Measurements from ENCODE around the gene MGAT3. TPM values are rescaled to one million over a fixed set of nuclear protein-coding genes. Genes with fewer than 3 reads are reported as not detected.
"Not testable (repeated sequence)": the region's sequence is repeated elsewhere in the genome, so short reads cannot be mapped to it uniquely, and the experiment has no call there.

MGAT3 gene
- total RNA-seq, 1 experiment from 2014 or later, result 0.20 TPM

DNA sequence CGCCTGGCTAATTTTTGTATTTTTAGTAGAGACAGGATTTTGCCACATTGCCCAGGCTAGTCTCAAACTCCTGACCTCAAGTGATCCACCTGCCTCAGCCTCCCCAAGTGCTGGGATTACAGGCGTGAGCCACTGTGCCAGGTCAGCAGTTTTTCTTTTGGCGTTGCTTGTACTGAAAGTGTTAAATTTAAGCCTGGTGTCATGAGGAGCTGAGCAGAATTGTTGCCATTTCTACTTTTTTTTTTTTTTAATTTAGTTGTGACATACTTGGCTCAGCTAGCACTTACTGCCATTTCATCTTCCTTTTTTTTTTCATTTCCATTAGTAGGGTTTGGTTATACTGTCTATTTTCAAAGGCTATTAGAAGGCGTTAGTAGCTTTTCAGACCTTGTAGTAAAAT is 46.5 kb upstream of the MGAT3 start:
- Histone ChIP-seq H3K27ac (ENCODE audit: low read depth, low read length) (no peak overlapping the region), H2AFZ (ENCODE audit: low read depth, low read length, poor library complexity, severe bottlenecking) (no peak overlapping the region), H3K9me2 (ENCODE audit: insufficient read depth) (no peaks in the 10 kb centered on the region), H3K9ac (ENCODE audit: low read length) (no peak overlapping the region), H3K27me3 (ENCODE audit: insufficient read depth, low read length) (no peaks in the 10 kb centered on the region), H3K79me2 (ENCODE audit: insufficient read depth, low read length) (peaks cover 16% of the 10 kb centered on the region), H4K20me1 (ENCODE audit: insufficient read depth) (no peaks in the 10 kb centered on the region), H3K9me3 (ENCODE audit: control insufficient read depth in 1 of 2, insufficient read depth in 1 of 2, low read depth in 1 of 2, low read length in 2 of 2) (no peaks in the 10 kb centered on the region), H3K4me2 (ENCODE audit: low read length) (no peak overlapping the region), H3K4me1 (ENCODE audit: control insufficient read depth in 1 of 2, insufficient read depth in 2 of 2, low read length in 2 of 2) (no peaks in the 10 kb centered on the region), H3K4me3 (replicated peaks in 1 of 2; ENCODE audit: low read depth in 1 of 2, low read length in 2 of 2) (no peak overlapping the region), H3K36me3 (ENCODE audit: control insufficient read depth in 1 of 2, insufficient read depth in 2 of 2, low read length in 2 of 2) (no peaks in the 10 kb centered on the region)
- no peak for DNase-seq (ENCODE audit: low read depth, low spot score)
- no peak for ATAC-seq
- intact Hi-C loops (cut with micrococcal nuclease), result no loop called here
- BruUV-seq (replicated peaks), result no TSS peak
- RAD21 ChIA-PET (ENCODE audit: low non-redundant PET in 1 of 2, low total read pairs in 2 of 2, uncharacterized antibody in 2 of 2, unreplicated experiment in 2 of 2), result no interaction called here
- TF ChIP-seq, protein P1, sequence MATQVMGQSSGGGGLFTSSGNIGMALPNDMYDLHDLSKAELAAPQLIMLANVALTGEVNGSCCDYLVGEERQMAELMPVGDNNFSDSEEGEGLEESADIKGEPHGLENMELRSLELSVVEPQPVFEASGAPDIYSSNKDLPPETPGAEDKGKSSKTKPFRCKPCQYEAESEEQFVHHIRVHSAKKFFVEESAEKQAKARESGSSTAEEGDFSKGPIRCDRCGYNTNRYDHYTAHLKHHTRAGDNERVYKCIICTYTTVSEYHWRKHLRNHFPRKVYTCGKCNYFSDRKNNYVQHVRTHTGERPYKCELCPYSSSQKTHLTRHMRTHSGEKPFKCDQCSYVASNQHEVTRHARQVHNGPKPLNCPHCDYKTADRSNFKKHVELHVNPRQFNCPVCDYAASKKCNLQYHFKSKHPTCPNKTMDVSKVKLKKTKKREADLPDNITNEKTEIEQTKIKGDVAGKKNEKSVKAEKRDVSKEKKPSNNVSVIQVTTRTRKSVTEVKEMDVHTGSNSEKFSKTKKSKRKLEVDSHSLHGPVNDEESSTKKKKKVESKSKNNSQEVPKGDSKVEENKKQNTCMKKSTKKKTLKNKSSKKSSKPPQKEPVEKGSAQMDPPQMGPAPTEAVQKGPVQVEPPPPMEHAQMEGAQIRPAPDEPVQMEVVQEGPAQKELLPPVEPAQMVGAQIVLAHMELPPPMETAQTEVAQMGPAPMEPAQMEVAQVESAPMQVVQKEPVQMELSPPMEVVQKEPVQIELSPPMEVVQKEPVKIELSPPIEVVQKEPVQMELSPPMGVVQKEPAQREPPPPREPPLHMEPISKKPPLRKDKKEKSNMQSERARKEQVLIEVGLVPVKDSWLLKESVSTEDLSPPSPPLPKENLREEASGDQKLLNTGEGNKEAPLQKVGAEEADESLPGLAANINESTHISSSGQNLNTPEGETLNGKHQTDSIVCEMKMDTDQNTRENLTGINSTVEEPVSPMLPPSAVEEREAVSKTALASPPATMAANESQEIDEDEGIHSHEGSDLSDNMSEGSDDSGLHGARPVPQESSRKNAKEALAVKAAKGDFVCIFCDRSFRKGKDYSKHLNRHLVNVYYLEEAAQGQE (IDR thresholded peaks at IDR 0.05; ENCODE audit: low read depth), result no peak
- no peak for TF ChIP-seq EZH2 (IDR thresholded peaks at IDR 0.05)
- TF ChIP-seq ELF1 (IDR thresholded peaks at IDR 0.05; ENCODE audit: borderline replicate concordance, low read depth), result no peak
- no peak for TF ChIP-seq FOSL1 (IDR thresholded peaks at IDR 0.05; ENCODE audit: low read depth)
- no peak for TF ChIP-seq SP1 (IDR thresholded peaks at IDR 0.05; ENCODE audit: low read depth)
- TF ChIP-seq POLR2A (IDR thresholded peaks at IDR 0.05; ENCODE audit: borderline replicate concordance, extremely low read depth, insufficient read depth, insufficient read length), result no peak
- TF ChIP-seq POLR2AphosphoS5 (IDR thresholded peaks at IDR 0.05; ENCODE audit: low read depth, low read length), result no peak
- TF ChIP-seq EZH2phosphoT487 (IDR thresholded peaks at IDR 0.05; ENCODE audit: borderline replicate concordance), result no peak
- no peak for TF ChIP-seq SIN3A (IDR thresholded peaks at IDR 0.05; ENCODE audit: low read depth)
- no peak for TF ChIP-seq CBX3 (IDR thresholded peaks at IDR 0.05; ENCODE audit: low read depth)
- TF ChIP-seq ZNF274 (IDR thresholded peaks at IDR 0.05; ENCODE audit: low read depth, low read length), result no peak
- TF ChIP-seq RAD21 (IDR thresholded peaks at IDR 0.05; ENCODE audit: low read depth), result no peak
- TF ChIP-seq CEBPB (IDR thresholded peaks at IDR 0.05; ENCODE audit: low read depth), result no peak
- POLR2A ChIA-PET, result interaction anchor here (0.6 kb wide), 1 partner anchor 51 kb away, joined by 3 read pairs; no protein-coding TSS in a partner anchor
- CTCF ChIA-PET, result no interaction called here

DNA sequence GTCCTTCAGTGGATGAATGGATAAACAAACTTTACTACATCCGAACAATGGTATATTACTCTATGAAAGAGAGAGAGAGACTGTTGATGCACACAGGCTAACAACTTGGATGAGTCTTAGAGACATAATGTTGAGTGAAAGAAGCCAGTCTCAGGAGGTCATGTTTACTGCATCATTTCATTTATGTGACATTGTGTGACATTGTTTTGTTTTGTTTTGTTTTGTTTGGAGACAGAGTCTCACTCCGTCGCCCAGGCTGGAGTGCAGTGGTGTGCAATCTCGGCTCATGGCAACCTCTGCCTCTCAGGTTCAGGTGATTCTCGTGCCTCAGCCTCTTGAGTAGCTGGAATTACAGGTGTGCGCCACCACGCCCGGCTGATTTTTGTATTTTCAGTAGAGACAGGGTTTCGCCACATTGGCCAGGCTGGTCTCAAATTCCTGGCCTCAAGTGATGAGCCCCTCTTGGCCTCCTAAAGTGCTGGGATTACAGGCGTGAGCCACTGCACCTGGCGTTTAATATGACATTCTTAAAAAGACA is 44.9 kb upstream of the MGAT3 start:
- H4K20me1 ChIP-seq (ENCODE audit: insufficient read depth); H3K9me2 ChIP-seq (ENCODE audit: insufficient read depth); intact Hi-C loops (cut with micrococcal nuclease); ATAC-seq; H3K4me2 ChIP-seq (ENCODE audit: low read length); H3K9ac ChIP-seq (ENCODE audit: low read length); H3K9me3 ChIP-seq (ENCODE audit: control insufficient read depth in 1 of 2, insufficient read depth in 1 of 2, low read depth in 1 of 2, low read length in 2 of 2); H3K36me3 ChIP-seq (ENCODE audit: control insufficient read depth in 1 of 2, insufficient read depth in 2 of 2, low read length in 2 of 2); BruUV-seq (replicated peaks); H3K4me3 ChIP-seq (replicated peaks in 1 of 2; ENCODE audit: low read depth in 1 of 2, low read length in 2 of 2); H2AFZ ChIP-seq (ENCODE audit: low read depth, low read length, poor library complexity, severe bottlenecking); H3K27ac ChIP-seq (ENCODE audit: low read depth, low read length); H3K4me1 ChIP-seq (ENCODE audit: control insufficient read depth in 1 of 2, insufficient read depth in 2 of 2, low read length in 2 of 2); H3K27me3 ChIP-seq (ENCODE audit: insufficient read depth, low read length); DNase-seq (ENCODE audit: low read depth, low spot score): not testable (repeated sequence)
- POLR2A ChIA-PET, result interaction anchor here (1.1 kb wide), 2 partner anchors 13 to 92 kb away, joined by 4 read pairs; partner anchors contain the start of genes RPL3 and TAB1
- peaks cover 14% of the 10 kb centered on the region for H3K79me2 ChIP-seq (ENCODE audit: insufficient read depth, low read length)
- RAD21 ChIA-PET (ENCODE audit: low non-redundant PET in 1 of 2, low total read pairs in 2 of 2, uncharacterized antibody in 2 of 2, unreplicated experiment in 2 of 2), result interaction anchor here in 1 of 2 experiments (0.6 kb wide), 1 partner anchor 48 kb away, joined by 4 read pairs; no protein-coding TSS in a partner anchor
- CTCF ChIA-PET, result interaction anchor here (1.2 to 1.3 kb wide), 2 partner anchors 12 to 85 kb away, joined by 3 to 4 read pairs; partner anchors contain the start of gene TAB1

DNA sequence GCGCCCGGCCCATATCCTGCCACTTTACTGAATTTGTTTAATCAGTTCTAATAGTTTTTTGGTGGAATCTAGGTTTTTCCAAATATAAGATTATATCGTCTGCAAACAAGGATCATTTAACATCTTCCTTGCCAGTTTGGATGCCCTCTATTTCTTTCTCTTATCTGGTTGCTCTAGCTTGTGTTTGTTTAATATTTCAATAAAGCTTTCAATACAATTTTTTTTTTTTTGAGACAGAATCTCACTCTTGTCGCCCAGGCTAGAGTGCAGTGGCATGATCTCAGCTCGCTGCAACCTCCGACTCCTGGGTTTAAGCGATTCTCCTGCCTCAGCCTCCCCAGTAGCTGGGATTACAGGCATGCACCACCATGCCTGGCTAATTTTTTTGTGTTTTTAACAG is 43.6 kb upstream of the MGAT3 start:
- H2AFZ ChIP-seq (ENCODE audit: low read depth, low read length, poor library complexity, severe bottlenecking); H3K4me3 ChIP-seq (replicated peaks in 1 of 2; ENCODE audit: low read depth in 1 of 2, low read length in 2 of 2); POLR2A ChIA-PET; DNase-seq (ENCODE audit: low read depth, low spot score); H3K4me2 ChIP-seq (ENCODE audit: low read length); H3K9ac ChIP-seq (ENCODE audit: low read length); H3K27ac ChIP-seq (ENCODE audit: low read depth, low read length); H3K9me3 ChIP-seq (ENCODE audit: control insufficient read depth in 1 of 2, insufficient read depth in 1 of 2, low read depth in 1 of 2, low read length in 2 of 2); ATAC-seq; H4K20me1 ChIP-seq (ENCODE audit: insufficient read depth); H3K36me3 ChIP-seq (ENCODE audit: control insufficient read depth in 1 of 2, insufficient read depth in 2 of 2, low read length in 2 of 2); H3K9me2 ChIP-seq (ENCODE audit: insufficient read depth); RAD21 ChIA-PET (ENCODE audit: low non-redundant PET in 1 of 2, low total read pairs in 2 of 2, uncharacterized antibody in 2 of 2, unreplicated experiment in 2 of 2); H3K27me3 ChIP-seq (ENCODE audit: insufficient read depth, low read length); BruUV-seq (replicated peaks); intact Hi-C loops (cut with micrococcal nuclease); H3K4me1 ChIP-seq (ENCODE audit: control insufficient read depth in 1 of 2, insufficient read depth in 2 of 2, low read length in 2 of 2): not testable (repeated sequence)
- peaks cover 11% of the 10 kb centered on the region for H3K79me2 ChIP-seq (ENCODE audit: insufficient read depth, low read length)
- CTCF ChIA-PET, result interaction anchor here (1.3 kb wide), 1 partner anchor 83 kb away, joined by 4 read pairs; no protein-coding TSS in a partner anchor

All from HCT116 (cell line).